HepG2 (cell line): ENCODE measurements around the gene JOSD2. TPM values are rescaled to one million over a fixed set of nuclear protein-coding genes. Genes with fewer than 3 reads are reported as not detected.

ENCODE experiments used
- ATF2 ChIP-seq: sonication (generic); formaldehyde crosslinking; IDR thresholded peaks from 2 replicates; pipeline ENCODE4 v1.4.0; 2020; ENCODE audit warnings: missing genetic modification reagents
- CHD2 ChIP-seq: IDR thresholded peaks from 2 replicates; pipeline ENCODE4 v1.6.1; 2011; ENCODE audit warnings: low read depth, low read length, improper control_type of control experiment
- CTCF ChIP-seq: sonication (generic); formaldehyde crosslinking; IDR thresholded peaks from 2 replicates; pipeline ENCODE4 v1.5.0; 2020; ENCODE audit warnings: mild to moderate bottlenecking, missing genetic modification reagents, moderate library complexity
- DNMT1 ChIP-seq: sonication (generic); formaldehyde crosslinking; IDR thresholded peaks from 2 replicates; pipeline ENCODE4 v1.5.1; 2020; ENCODE audit warnings: mild to moderate bottlenecking, missing genetic modification reagents
- FOXC1 ChIP-seq: sonication (generic); formaldehyde crosslinking; IDR thresholded peaks from 2 replicates; pipeline ENCODE4 v1.8.0; 2022; ENCODE audit warnings: mild to moderate bottlenecking, missing genetic modification reagents, borderline replicate concordance
- HDAC1 ChIP-seq: sonication (generic); formaldehyde crosslinking; IDR thresholded peaks from 2 replicates; pipeline ENCODE4 v1.5.1; 2020; ENCODE audit warnings: mild to moderate bottlenecking, missing genetic modification reagents
- HOXA3 ChIP-seq: sonication (generic); formaldehyde crosslinking; IDR thresholded peaks from 2 replicates; pipeline ENCODE4 v1.5.0; 2020; ENCODE audit warnings: missing genetic modification reagents
- KDM1A ChIP-seq: IDR thresholded peaks from 2 replicates; pipeline ENCODE4 v1.6.1; 2016; ENCODE audit warnings: missing compliant biosample characterization
- NBN ChIP-seq: fragments of 450-650 bp; conservative IDR thresholded peaks from 2 replicates; pipeline ENCODE4 v1.6.1; 2017
- TCF12 ChIP-seq, 2 experiments: fragments of 450-650 bp in 1 of 2; sonication (generic) in 1 of 2; formaldehyde crosslinking in 1 of 2; IDR thresholded peaks; 2 replicates each; pipeline versions ENCODE4 v1.6.1 to v1.8.0; 2017 to 2022; ENCODE audit warnings: antibody characterized with exemption in 1 of 2, mild to moderate bottlenecking in 1 of 2, missing genetic modification reagents in 1 of 2, moderate library complexity in 1 of 2
- TEAD2 ChIP-seq: sonication (generic); formaldehyde crosslinking; IDR thresholded peaks from 2 replicates; pipeline ENCODE4 v1.9.0; 2021; ENCODE audit warnings: missing genetic modification reagents
- THAP7 ChIP-seq: sonication (generic); formaldehyde crosslinking; IDR thresholded peaks from 2 replicates; pipeline ENCODE4 v1.8.1; 2023; ENCODE audit warnings: mild to moderate bottlenecking, missing genetic modification reagents
- THRA ChIP-seq: sonication (generic); formaldehyde crosslinking; IDR thresholded peaks from 2 replicates; pipeline ENCODE4 v1.4.0; 2020; ENCODE audit warnings: missing genetic modification reagents, borderline replicate concordance
- ZFY ChIP-seq: sonication (generic); formaldehyde crosslinking; IDR thresholded peaks from 2 replicates; pipeline ENCODE4 v1.4.0; 2020; ENCODE audit warnings: missing genetic modification reagents
- ZNF17 ChIP-seq: sonication (generic); formaldehyde crosslinking; IDR thresholded peaks from 2 replicates; pipeline ENCODE4 v1.5.0; 2020; ENCODE audit warnings: mild to moderate bottlenecking, missing genetic modification reagents
- ZNF704 ChIP-seq: sonication (generic); formaldehyde crosslinking; IDR thresholded peaks from 2 replicates; pipeline ENCODE4 v1.8.1; 2023; ENCODE audit warnings: mild to moderate bottlenecking, inconsistent platforms, moderate library complexity, missing genetic modification reagents, borderline replicate concordance
- ZNF710 ChIP-seq: sonication (generic); formaldehyde crosslinking; IDR thresholded peaks from 2 replicates; pipeline ENCODE4 v1.5.0; 2020; ENCODE audit warnings: mild to moderate bottlenecking, missing genetic modification reagents, borderline replicate concordance
- ZNF770 ChIP-seq: sonication (generic); formaldehyde crosslinking; IDR thresholded peaks from 2 replicates; pipeline ENCODE4 v1.5.0; 2020; ENCODE audit warnings: mild to moderate bottlenecking, missing genetic modification reagents
- ZNF772 ChIP-seq: sonication (generic); formaldehyde crosslinking; IDR thresholded peaks from 2 replicates; pipeline ENCODE4 v1.5.0; 2020; ENCODE audit warnings: mild to moderate bottlenecking, missing genetic modification reagents
- ZNF878 ChIP-seq: sonication (generic); formaldehyde crosslinking; IDR thresholded peaks from 2 replicates; pipeline ENCODE4 v1.8.1; 2023; ENCODE audit warnings: mild to moderate bottlenecking, missing genetic modification reagents, moderate library complexity
- polyA plus RNA-seq, 8 experiments: library from polyadenylated mRNA; depleted of rRNA in 3 of 8; stranded (reverse) in 7 of 8; unstranded in 1 of 8; fragments of >200 nt; fragmentation: Illumina TruSeq in 4 of 8; extraction: Trizol in 4 of 8; gene quantifications; 2 replicates each; pipeline versions ENCODE4 v1.2.1 to v1.2.3, GENCODE V29; 2011 to 2016; ENCODE audit warnings: low read depth in 4 of 8, missing spikeins in 1 of 8, mixed read lengths in 1 of 8; ENCODE audit not compliant: insufficient read depth in 1 of 8
- total RNA-seq, 5 experiments: library from RNA; depleted of rRNA; stranded (reverse); fragments of >200 nt; fragmentation: Illumina TruSeq; extraction: Trizol; gene quantifications; 2 replicates each; pipeline ENCODE4 v1.2.3, GENCODE V29; 2016; ENCODE audit warnings: low read depth in 1 of 5

JOSD2 gene
- total and polyA plus RNA-seq, 2 of the 13 experiments (the other 11 are each of a cell fraction or from before 2014, with no cell fraction given): 2.0 to 4.1 TPM

GRCh38 chr19:50465000-50465399, 46.0 kb downstream of the JOSD2 start (continued):
- peak; percentile 10; the same call in 1 of the 2 replicates for TF ChIP-seq CTCF (CRISPR knock-in tag)
- TF ChIP-seq CHD2: no peak
- TF ChIP-seq ZNF704 (CRISPR knock-in tag): 0 out of 2 replicates have a peak, but pooled peaks have one; percentile 40
- TF ChIP-seq KDM1A (CRISPR knock-in tag): 0 out of 2 replicates have a peak, but pooled peaks have one; percentile 55
- 0 out of 2 replicates have a peak, but pooled peaks have one; percentile 12 for TF ChIP-seq HOXA3 (CRISPR knock-in tag)
- TF ChIP-seq HDAC1 (CRISPR knock-in tag): 0 out of 2 replicates have a peak, but pooled peaks have one; percentile 19
- no peak for TF ChIP-seq FOXC1 (CRISPR knock-in tag)
- TF ChIP-seq ZNF710 (CRISPR knock-in tag): no peak
- no peak for TF ChIP-seq THAP7 (CRISPR knock-in tag)
- no peak for TF ChIP-seq ZFY (CRISPR knock-in tag)
- TF ChIP-seq TCF12 (IDR thresholded peaks at IDR 0.05): no peak
- no peak for TF ChIP-seq TCF12 (CRISPR knock-in tag; IDR thresholded peaks at IDR 0.05)
- TF ChIP-seq ZNF878 (CRISPR knock-in tag): no peak
- no peak for TF ChIP-seq ATF2 (CRISPR knock-in tag)
- TF ChIP-seq THRA (CRISPR knock-in tag): no peak
- no peak for TF ChIP-seq DNMT1
- TF ChIP-seq TEAD2: no peak
- no peak for TF ChIP-seq NBN
- TF ChIP-seq ZNF770 (CRISPR knock-in tag): no peak
- no peak for TF ChIP-seq ZNF772 (CRISPR knock-in tag)
- TF ChIP-seq ZNF17 (CRISPR knock-in tag): no peak
